Sigmoid colon (tissue), 7 donors: Measurements from ENCODE around the gene CHI3L2. TPM values are rescaled to one million over a fixed set of nuclear protein-coding genes. Genes with fewer than 3 reads are reported as not detected.
A peak's percentile ranks its signal among the peaks of the same experiment; 100 is the strongest.

ENCODE experiments used
- DNase-seq: peaks from one replicate; pipeline ENCODE4 v3.0.0-alpha.2; 2019
- H3K27ac ChIP-seq, 4 donors: fragments of 200-600 bp; sonication (generic); one replicate each; pipeline ENCODE4 v1.5.1; 2016 to 2019; ENCODE audit warnings: mild to moderate bottlenecking in 1 of 4
- H3K27me3 ChIP-seq, 3 donors: fragments of 200-600 bp; sonication (generic); one replicate each; pipeline ENCODE4 v1.5.1; 2019; ENCODE audit warnings: mild to moderate bottlenecking in 1 of 3
- H3K36me3 ChIP-seq, 4 donors: fragments of 200-600 bp; sonication (generic); one replicate each; pipeline ENCODE4 v1.5.1; 2016 to 2019
- H3K4me1 ChIP-seq, 4 donors: fragments of 200-600 bp; sonication (generic); one replicate each; pipeline ENCODE4 v1.5.1; 2017 to 2019
- H3K4me3 ChIP-seq, 4 donors: fragments of 200-600 bp; sonication (generic); one replicate each; pipeline ENCODE4 v1.5.1; 2017 to 2019; ENCODE audit warnings: mild to moderate bottlenecking in 2 of 4, moderate library complexity in 1 of 4
- H3K9me3 ChIP-seq, 4 donors: fragments of 200-600 bp in 3 of 4; sonication (generic) in 3 of 4; one replicate each; pipeline versions ENCODE4 v1.5.1 to v1.6.1; 2013 to 2019
- CTCF ChIP-seq, 4 experiments: fragments of 450-650 bp in 3 of 4; fragments of 200-600 bp in 1 of 4; IDR thresholded peaks; one replicate each; pipeline ENCODE4 v1.5.1; 2016 to 2019; ENCODE audit warnings: antibody characterized with exemption in 4 of 4, mild to moderate bottlenecking in 3 of 4, moderate library complexity in 2 of 4
- EP300 ChIP-seq, 4 donors: sonication (generic); formaldehyde crosslinking; IDR thresholded peaks; one replicate each; pipeline ENCODE4 v1.6.1; 2017; ENCODE audit warnings: antibody characterized with exemption in 4 of 4
- POLR2A ChIP-seq, 2 donors: fragments of 450-650 bp; IDR thresholded peaks; one replicate each; pipeline ENCODE4 v1.6.1; 2016; ENCODE audit warnings: antibody characterized with exemption in 2 of 2, mild to moderate bottlenecking in 2 of 2, moderate library complexity in 2 of 2
- POLR2AphosphoS5 ChIP-seq, 4 donors: sonication (generic); formaldehyde crosslinking; IDR thresholded peaks; one replicate each; pipeline ENCODE4 v1.6.1; 2017; ENCODE audit warnings: antibody characterized with exemption in 4 of 4
- whole genome bisulfite sequencing, 2 donors: extraction: QIAGEN DNeasy Blood & Tissue Kit; methylation state at CpG; one replicate each; pipeline ENCODE4 v1.1.7; 2013; 5-methylcytosine and 5-hydroxymethylcytosine counted together
- intact Hi-C: fragments of 100-400 bp; cut with DNase I; formaldehyde crosslinking; loops from one replicate; pipeline ENCODE4 v1.15.1; 2023
- polyA plus RNA-seq, 3 donors: library from polyadenylated mRNA; stranded (reverse); fragments of 200-250 nt; gene quantifications; one replicate each; pipeline ENCODE4 v1.2.3, GENCODE V29; 2013
- total RNA-seq, 4 donors: library from RNA; depleted of rRNA; stranded (reverse); fragments of >200 nt; gene quantifications; one replicate each; pipeline ENCODE4 v1.1.0, GENCODE V29; 2016
- donor health status: healthy with polysubstance abuse.
- donor health status: Bipolar disorder and iron deficiency.
- donor health status: healthy.

Gene CHI3L2
- total and polyA plus RNA-seq, 7 donors: 0.71 to 11.0 (median 2.2) TPM; not detected in 3

- DNase-seq: no peak
- no peaks in the 10 kb centered on the region for H3K27me3 ChIP-seq
- intact Hi-C loops: no loop called here
- WGBS, 2 donors: 88% methylated on average over 3 of the region's 3 CpGs
- peak overlapping the region in 1 of 4 donors; percentile 54 for H3K27ac ChIP-seq
- no peak overlapping the region for H3K4me3 ChIP-seq
- H3K9me3 ChIP-seq: no peaks in the 10 kb centered on the region
- H3K4me1 ChIP-seq: peaks cover 0 to 18% (median 13%) of the 10 kb centered on the region in 4 donors
- TF ChIP-seq POLR2A (IDR thresholded peaks at IDR 0.05) (no peak), CTCF (IDR thresholded peaks at IDR 0.05) (no peak), EP300 (IDR thresholded peaks at IDR 0.05) (no peak), POLR2AphosphoS5 (IDR thresholded peaks at IDR 0.05) (no peak)
- H3K36me3 ChIP-seq: peaks cover 0 to 4% (median under 1%) of the 10 kb centered on the region in 4 donors
These were observed 33.6 kb upstream of the CHI3L2 start for GRCh38 chr1:111193712-111194480.

GRCh38 chr1:111195002-111195684 lies 32.4 kb upstream of the CHI3L2 start:
- no peaks in the 10 kb centered on the region for H3K36me3 ChIP-seq
- intact Hi-C loops: no loop called here
- H3K27me3 ChIP-seq: peaks cover 0 to 4% (median 0%) of the 10 kb centered on the region in 3 donors
- TF ChIP-seq POLR2AphosphoS5 (IDR thresholded peaks at IDR 0.05): no peak
- TF ChIP-seq EP300 (IDR thresholded peaks at IDR 0.05): no peak
- no peak for TF ChIP-seq CTCF (IDR thresholded peaks at IDR 0.05)
- TF ChIP-seq POLR2A (IDR thresholded peaks at IDR 0.05): no peak
- no peak for DNase-seq
- no peak overlapping the region for H3K4me3 ChIP-seq
- H3K4me1 ChIP-seq: peaks cover 0 to 18% (median 13%) of the 10 kb centered on the region in 4 donors
- no peaks in the 10 kb centered on the region for H3K9me3 ChIP-seq
- no peak overlapping the region for H3K27ac ChIP-seq
- WGBS, 2 donors: 67 to 71% methylated on average over 4 of the region's 4 CpGs

- intact Hi-C loops: no loop called here
- WGBS, 2 donors: 87 to 89% methylated on average over 2 of the region's 2 CpGs
- H3K4me1 ChIP-seq: peaks cover 0 to 10% (median 6%) of the 10 kb centered on the region in 4 donors
- TF ChIP-seq EP300 (IDR thresholded peaks at IDR 0.05) (no peak), POLR2A (IDR thresholded peaks at IDR 0.05) (no peak), POLR2AphosphoS5 (IDR thresholded peaks at IDR 0.05) (no peak), CTCF (IDR thresholded peaks at IDR 0.05) (no peak)
- H3K9me3 ChIP-seq: no peaks in the 10 kb centered on the region
- no peak overlapping the region for H3K27ac ChIP-seq
- no peak for DNase-seq
- no peak overlapping the region for H3K4me3 ChIP-seq
- H3K27me3 ChIP-seq: peaks cover 0 to 6% (median 0%) of the 10 kb centered on the region in 3 donors
- H3K36me3 ChIP-seq: no peaks in the 10 kb centered on the region
These were observed 31.3 kb upstream of the CHI3L2 start for GRCh38 chr1:111196213-111196612.

GRCh38 chr1:111197598-111198284 lies 29.8 kb upstream of the CHI3L2 start:
- 69 to 81% methylated on average over 6 of the region's 6 CpGs for WGBS, 2 donors
- DNase-seq: no peak
- no peak overlapping the region for H3K27ac ChIP-seq
- H3K27me3 ChIP-seq: peaks cover 0 to 18% (median 0%) of the 10 kb centered on the region in 3 donors
- TF ChIP-seq CTCF (IDR thresholded peaks at IDR 0.05) (no peak), EP300 (IDR thresholded peaks at IDR 0.05) (no peak), POLR2A (IDR thresholded peaks at IDR 0.05) (no peak), POLR2AphosphoS5 (IDR thresholded peaks at IDR 0.05) (no peak)
- H3K9me3 ChIP-seq: no peaks in the 10 kb centered on the region
- no peak overlapping the region for H3K4me3 ChIP-seq
- H3K36me3 ChIP-seq: no peaks in the 10 kb centered on the region
- intact Hi-C loops: no loop called here
- H3K4me1 ChIP-seq: peaks cover 0 to 3% (median 0%) of the 10 kb centered on the region in 4 donors
